Measurements from ENCODE around the gene IQCH.

DNA sequence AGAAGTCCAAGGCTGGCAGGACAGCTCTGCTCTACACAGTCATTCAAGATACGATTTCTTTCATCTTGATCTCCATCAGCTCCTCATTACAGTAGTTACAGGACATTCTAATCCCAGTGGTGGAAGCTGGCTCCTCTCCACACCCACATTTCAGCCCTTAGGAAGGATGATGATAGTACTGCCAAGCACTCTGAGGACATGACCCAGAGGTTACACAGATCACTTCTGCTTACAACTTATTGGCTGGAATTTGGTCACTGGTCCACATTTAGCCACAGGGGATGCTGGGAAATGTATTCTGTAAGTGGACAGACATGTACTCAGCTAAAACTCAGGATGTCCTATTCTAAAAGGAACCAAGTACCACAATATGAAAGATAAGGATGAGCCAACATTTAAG is 77.1 kb downstream of the IQCH start:
- TF ChIP-seq POLR2AphosphoS5 (IDR thresholded peaks at IDR 0.05): no peak
- no peak for TF ChIP-seq CTCF (IDR thresholded peaks at IDR 0.05)
